HepG2 (cell line): Measurements from ENCODE around the gene TRMT112. TPM values are rescaled to one million over a fixed set of nuclear protein-coding genes. Genes with fewer than 3 reads are reported as not detected.

Source experiments
- AGO1 ChIP-seq: fragments of 200-400 bp; formaldehyde crosslinking; IDR thresholded peaks from 2 replicates; pipeline ENCODE4 v1.6.1; 2017; ENCODE audit warnings: mild to moderate bottlenecking, low read depth, low read length, moderate library complexity; ENCODE audit not compliant: poor library complexity, severe bottlenecking
- HDAC1 ChIP-seq: sonication (generic); formaldehyde crosslinking; IDR thresholded peaks from 2 replicates; pipeline ENCODE4 v1.5.1; 2020; ENCODE audit warnings: mild to moderate bottlenecking, missing genetic modification reagents
- PATZ1 ChIP-seq: sonication (generic); formaldehyde crosslinking; IDR thresholded peaks from 2 replicates; pipeline ENCODE4 v1.4.0; 2020; ENCODE audit warnings: missing genetic modification reagents
- PAXIP1 ChIP-seq: sonication (generic); formaldehyde crosslinking; conservative IDR thresholded peaks from 2 replicates; pipeline ENCODE4 v1.4.0; 2020; ENCODE audit warnings: mild to moderate bottlenecking, missing genetic modification reagents, moderate library complexity
- PRMT3 ChIP-seq: sonication (generic); formaldehyde crosslinking; IDR thresholded peaks from 2 replicates; pipeline ENCODE4 v1.8.1; 2022; ENCODE audit warnings: low read depth, mild to moderate bottlenecking, moderate library complexity, missing genetic modification reagents, borderline replicate concordance
- RAD51 ChIP-seq: fragments of 450-650 bp; IDR thresholded peaks from 2 replicates; pipeline ENCODE4 v1.6.1; 2016; ENCODE audit warnings: borderline replicate concordance
- RBM39 ChIP-seq: fragments of 200-400 bp; formaldehyde crosslinking; IDR thresholded peaks from one replicate; pipeline ENCODE4 v1.6.1; 2018; ENCODE audit warnings: antibody characterized with exemption, mild to moderate bottlenecking, low read depth, low read length; ENCODE audit not compliant: poor library complexity, severe bottlenecking
- RFX3 ChIP-seq: IDR thresholded peaks from 2 replicates; pipeline ENCODE4 v1.6.1; 2016; ENCODE audit warnings: missing biosample characterization, missing genetic modification reagents
- TOE1 ChIP-seq: sonication (generic); formaldehyde crosslinking; IDR thresholded peaks from 2 replicates; pipeline ENCODE4 v1.4.0; 2020; ENCODE audit warnings: mild to moderate bottlenecking, missing genetic modification reagents
- ZBTB39 ChIP-seq: sonication (generic); formaldehyde crosslinking; IDR thresholded peaks from 2 replicates; pipeline ENCODE4 v1.5.0; 2020; ENCODE audit warnings: missing genetic modification reagents
- ZIK1 ChIP-seq: sonication (generic); formaldehyde crosslinking; IDR thresholded peaks from 2 replicates; pipeline ENCODE4 v1.5.0; 2020; ENCODE audit warnings: mild to moderate bottlenecking, low read depth, missing genetic modification reagents, borderline replicate concordance
- ZNF282 ChIP-seq: fragments of 450-650 bp; IDR thresholded peaks from 2 replicates; pipeline ENCODE4 v1.6.1; 2018; ENCODE audit not compliant: partially characterized antibody
- ZNF3 ChIP-seq: IDR thresholded peaks from 2 replicates; pipeline ENCODE4 v1.7.0; 2017; ENCODE audit warnings: inconsistent platforms
- ZNF441 ChIP-seq: sonication (generic); formaldehyde crosslinking; IDR thresholded peaks from 2 replicates; pipeline ENCODE4 v1.7.0; 2021; ENCODE audit warnings: missing genetic modification reagents, borderline replicate concordance
- ZNF501 ChIP-seq: sonication (generic); formaldehyde crosslinking; IDR thresholded peaks from 2 replicates; pipeline ENCODE4 v1.5.1; 2020; ENCODE audit warnings: mild to moderate bottlenecking, moderate library complexity, missing genetic modification reagents
- ZNF547 ChIP-seq: sonication (generic); formaldehyde crosslinking; IDR thresholded peaks from 2 replicates; pipeline ENCODE4 v1.5.1; 2020; ENCODE audit warnings: mild to moderate bottlenecking, missing genetic modification reagents
- ZNF552 ChIP-seq: sonication (generic); formaldehyde crosslinking; IDR thresholded peaks from 2 replicates; pipeline ENCODE4 v1.9.0; 2022; ENCODE audit warnings: missing genetic modification reagents, mild to moderate bottlenecking, borderline replicate concordance
- ZNF574 ChIP-seq: sonication (generic); formaldehyde crosslinking; IDR thresholded peaks from 2 replicates; pipeline ENCODE4 v1.4.0; 2020; ENCODE audit warnings: missing genetic modification reagents
- polyA plus RNA-seq, 8 experiments: library from polyadenylated mRNA; depleted of rRNA in 3 of 8; stranded (reverse) in 7 of 8; unstranded in 1 of 8; fragments of >200 nt; fragmentation: Illumina TruSeq in 4 of 8; extraction: Trizol in 4 of 8; gene quantifications; 2 replicates each; pipeline versions ENCODE4 v1.2.1 to v1.2.3, GENCODE V29; 2011 to 2016; ENCODE audit warnings: low read depth in 4 of 8, missing spikeins in 1 of 8, mixed read lengths in 1 of 8; ENCODE audit not compliant: insufficient read depth in 1 of 8
- total RNA-seq, 5 experiments: library from RNA; depleted of rRNA; stranded (reverse); fragments of >200 nt; fragmentation: Illumina TruSeq; extraction: Trizol; gene quantifications; 2 replicates each; pipeline ENCODE4 v1.2.3, GENCODE V29; 2016; ENCODE audit warnings: low read depth in 1 of 5

Gene TRMT112
- total and polyA plus RNA-seq, 2 of the 13 experiments (the other 11 are each of a cell fraction or from before 2014, with no cell fraction given) = 186 to 409 TPM

- TF ChIP-seq ZBTB39 (CRISPR knock-in tag) (no peak), PATZ1 (CRISPR knock-in tag) (peak; percentile 87), ZNF441 (no peak), ZNF501 (peak; percentile 73), RAD51 (no peak), ZIK1 (CRISPR knock-in tag) (no peak), ZNF3 (CRISPR knock-in tag) (no peak), RFX3 (CRISPR knock-in tag) (no peak), PRMT3 (CRISPR knock-in tag) (no peak), HDAC1 (CRISPR knock-in tag) (no peak; the same call in 1 of the 2 replicates), TOE1 (CRISPR knock-in tag) (no peak), ZNF574 (CRISPR knock-in tag) (no peak), ZNF552 (CRISPR knock-in tag) (no peak), AGO1 (no peak), ZNF547 (CRISPR knock-in tag) (peak; percentile 38; the same call in 1 of the 2 replicates), PAXIP1 (CRISPR knock-in tag) (peak; percentile 55), ZNF282 (no peak), RBM39 (peak; percentile 61)
These were observed 11.4 kb downstream of the TRMT112 start (continued) for GRCh38 chr11:64305691-64306562.
